Transverse colon (tissue), 4 donors: ENCODE measurements around the gene ETHE1.

Experiments used
- EP300 ChIP-seq: sonication (generic); formaldehyde crosslinking; IDR thresholded peaks from one replicate; pipeline ENCODE4 v1.6.1; 2017; ENCODE audit warnings: antibody characterized with exemption, low read depth
- POLR2AphosphoS5 ChIP-seq, 3 donors: sonication (generic); formaldehyde crosslinking; IDR thresholded peaks; one replicate each; pipeline ENCODE4 v1.6.1; 2016; ENCODE audit warnings: antibody characterized with exemption in 3 of 3
- TF ChIP-seq, protein P1 (sequence below), 5 experiments: fragments of 200-600 bp in 3 of 5; fragments of 450-650 bp in 2 of 5; sonication (generic) in 3 of 5; IDR thresholded peaks; 1 replicate in 2 of 5; 2 replicates in 3 of 5; pipeline ENCODE4 v1.5.1; 2016 to 2017; ENCODE audit warnings: antibody characterized with exemption in 5 of 5, inconsistent platforms in 3 of 5, mild to moderate bottlenecking in 2 of 5, moderate library complexity in 1 of 5

DNA sequence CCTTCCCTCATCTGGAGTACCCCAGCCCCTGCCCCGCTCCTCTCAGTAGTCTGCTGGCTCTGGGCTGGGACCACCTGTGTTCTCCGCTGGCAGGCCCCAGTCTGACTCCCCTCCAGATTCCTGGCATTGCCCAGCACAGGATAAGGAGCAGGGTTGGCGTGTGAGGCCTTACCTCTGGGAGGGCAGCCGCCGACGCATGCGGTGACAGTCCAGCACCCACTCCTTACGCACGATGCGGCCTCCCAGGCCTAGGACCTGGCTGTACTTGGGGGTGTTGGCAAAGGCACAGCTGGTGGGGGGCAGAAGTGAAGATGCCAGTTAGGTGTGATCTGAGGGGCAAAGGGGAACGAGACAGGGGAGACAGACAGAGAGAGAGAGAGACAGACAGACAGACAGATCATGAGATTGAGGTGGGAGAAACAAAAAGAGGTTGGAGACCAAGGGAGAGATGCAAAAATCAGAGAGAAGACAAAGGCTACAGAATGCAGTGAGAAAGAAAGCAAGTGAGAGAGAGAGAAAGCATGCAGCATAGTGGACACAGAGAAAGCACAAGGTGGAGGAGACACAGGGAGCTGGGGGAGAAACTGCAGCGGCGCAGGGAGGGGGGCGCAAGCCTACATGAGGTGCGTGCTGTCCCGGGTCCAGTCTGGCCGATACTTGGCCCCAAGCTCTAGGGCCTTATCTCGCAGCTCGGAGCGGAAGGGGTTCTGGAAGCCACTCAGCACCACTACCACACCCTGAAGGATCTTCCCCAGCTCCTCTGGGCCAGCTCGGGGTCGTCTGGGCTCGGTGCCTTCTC lies 24.6 kb upstream of the ETHE1 start:
- no peak for TF ChIP-seq POLR2AphosphoS5 (IDR thresholded peaks at IDR 0.05)
- TF ChIP-seq, protein P1, sequence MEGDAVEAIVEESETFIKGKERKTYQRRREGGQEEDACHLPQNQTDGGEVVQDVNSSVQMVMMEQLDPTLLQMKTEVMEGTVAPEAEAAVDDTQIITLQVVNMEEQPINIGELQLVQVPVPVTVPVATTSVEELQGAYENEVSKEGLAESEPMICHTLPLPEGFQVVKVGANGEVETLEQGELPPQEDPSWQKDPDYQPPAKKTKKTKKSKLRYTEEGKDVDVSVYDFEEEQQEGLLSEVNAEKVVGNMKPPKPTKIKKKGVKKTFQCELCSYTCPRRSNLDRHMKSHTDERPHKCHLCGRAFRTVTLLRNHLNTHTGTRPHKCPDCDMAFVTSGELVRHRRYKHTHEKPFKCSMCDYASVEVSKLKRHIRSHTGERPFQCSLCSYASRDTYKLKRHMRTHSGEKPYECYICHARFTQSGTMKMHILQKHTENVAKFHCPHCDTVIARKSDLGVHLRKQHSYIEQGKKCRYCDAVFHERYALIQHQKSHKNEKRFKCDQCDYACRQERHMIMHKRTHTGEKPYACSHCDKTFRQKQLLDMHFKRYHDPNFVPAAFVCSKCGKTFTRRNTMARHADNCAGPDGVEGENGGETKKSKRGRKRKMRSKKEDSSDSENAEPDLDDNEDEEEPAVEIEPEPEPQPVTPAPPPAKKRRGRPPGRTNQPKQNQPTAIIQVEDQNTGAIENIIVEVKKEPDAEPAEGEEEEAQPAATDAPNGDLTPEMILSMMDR (IDR thresholded peaks at IDR 0.05): no peak
- TF ChIP-seq EP300: no peak
